NCI-H524 (cell line): ENCODE measurements around the gene IL9R.
A peak's percentile ranks its signal among the peaks of the same experiment; 100 is the strongest.
"Not testable (repeated sequence)": the region's sequence is repeated elsewhere in the genome, so short reads cannot be mapped to it uniquely, and the experiment has no call there.

Experiments used
- DNase-seq, 2 experiments: peaks; one replicate each; lab custom pipeline; 2025; lab: John Stamatoyannopoulos, UW

Gene IL9R, protein sequence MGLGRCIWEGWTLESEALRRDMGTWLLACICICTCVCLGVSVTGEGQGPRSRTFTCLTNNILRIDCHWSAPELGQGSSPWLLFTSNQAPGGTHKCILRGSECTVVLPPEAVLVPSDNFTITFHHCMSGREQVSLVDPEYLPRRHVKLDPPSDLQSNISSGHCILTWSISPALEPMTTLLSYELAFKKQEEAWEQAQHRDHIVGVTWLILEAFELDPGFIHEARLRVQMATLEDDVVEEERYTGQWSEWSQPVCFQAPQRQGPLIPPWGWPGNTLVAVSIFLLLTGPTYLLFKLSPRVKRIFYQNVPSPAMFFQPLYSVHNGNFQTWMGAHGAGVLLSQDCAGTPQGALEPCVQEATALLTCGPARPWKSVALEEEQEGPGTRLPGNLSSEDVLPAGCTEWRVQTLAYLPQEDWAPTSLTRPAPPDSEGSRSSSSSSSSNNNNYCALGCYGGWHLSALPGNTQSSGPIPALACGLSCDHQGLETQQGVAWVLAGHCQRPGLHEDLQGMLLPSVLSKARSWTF

GRCh38 chrX:155997436-155997835, at the start of gene IL9R:
Gene IL9R (plus strand): TSS chrX:155997696. CDS start chrX:155997760, 64 bp downstream.
- no peak for DNase-seq

DNA sequence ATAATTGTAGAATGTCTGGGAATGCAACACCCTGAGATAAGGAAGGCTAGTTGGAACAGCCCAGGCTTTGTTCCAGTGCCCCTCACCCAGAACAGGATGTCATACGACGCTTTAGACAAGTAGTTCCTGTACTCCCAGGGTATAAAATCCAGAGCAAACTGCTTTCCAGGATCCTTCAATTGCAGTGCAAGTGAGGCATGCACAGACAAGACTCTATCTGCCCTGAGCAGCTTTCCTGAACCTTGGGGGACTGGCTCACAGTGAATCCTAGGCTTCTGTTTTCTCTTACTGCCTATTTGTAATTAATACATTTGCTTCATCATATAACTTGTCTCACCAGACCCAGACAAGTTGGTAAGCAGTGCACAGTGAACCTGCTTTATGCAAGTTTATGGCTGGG, 48.4 kb upstream of the IL9R start:
- DNase-seq, result no peak

DNA sequence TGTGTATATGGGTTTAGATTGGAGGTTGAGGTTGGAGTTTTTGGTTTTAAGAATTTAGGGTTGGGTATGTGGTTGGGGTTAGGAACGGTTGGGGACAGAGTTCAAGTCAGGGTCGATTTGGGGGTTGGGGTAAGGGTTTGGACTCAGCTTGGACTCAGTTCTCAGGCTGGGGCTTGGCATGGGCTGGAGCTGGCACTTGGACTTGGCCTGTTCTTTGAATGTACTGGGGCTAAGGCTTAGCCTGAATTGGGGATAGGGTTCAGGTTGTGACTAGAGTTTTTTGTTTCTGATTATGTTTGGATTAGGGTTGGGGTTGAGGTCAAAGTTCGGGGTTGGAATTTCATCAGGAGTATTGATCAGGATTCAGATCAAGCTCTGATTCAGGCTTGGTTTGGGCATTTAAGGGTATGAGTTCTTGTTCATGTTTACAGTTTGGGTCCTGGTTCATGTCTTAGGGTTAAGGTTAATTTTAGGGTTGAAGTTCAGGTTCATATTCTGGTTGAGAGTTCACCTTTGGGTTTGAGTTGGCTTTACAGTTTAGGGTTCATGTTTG, 46.2 kb upstream of the IL9R start:
- no peak for DNase-seq

GRCh38 chrX:155953055-155953454, 44.4 kb upstream of the IL9R start:
- DNase-seq, result no peak

DNA sequence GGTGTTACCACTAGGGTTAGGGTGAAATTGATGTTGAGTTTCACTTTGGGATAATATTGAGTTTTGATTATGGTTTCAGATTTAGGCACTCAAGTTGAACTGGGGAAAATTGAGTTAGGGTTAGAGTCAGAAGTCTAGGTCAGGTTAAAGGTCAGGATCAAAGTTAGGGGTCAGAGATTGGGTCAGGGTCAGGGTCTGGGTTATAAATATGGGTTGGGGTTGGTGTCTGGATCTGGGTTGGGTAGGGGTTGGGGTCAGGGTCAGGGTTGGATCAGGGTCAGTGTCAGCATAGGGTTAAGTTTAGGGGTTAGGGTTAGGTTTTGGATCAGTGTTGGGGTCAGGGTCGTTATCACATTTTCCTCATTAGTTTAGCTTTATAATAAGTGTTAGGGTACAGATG, 42.7 kb upstream of the IL9R start:
- no peak for DNase-seq

DNA sequence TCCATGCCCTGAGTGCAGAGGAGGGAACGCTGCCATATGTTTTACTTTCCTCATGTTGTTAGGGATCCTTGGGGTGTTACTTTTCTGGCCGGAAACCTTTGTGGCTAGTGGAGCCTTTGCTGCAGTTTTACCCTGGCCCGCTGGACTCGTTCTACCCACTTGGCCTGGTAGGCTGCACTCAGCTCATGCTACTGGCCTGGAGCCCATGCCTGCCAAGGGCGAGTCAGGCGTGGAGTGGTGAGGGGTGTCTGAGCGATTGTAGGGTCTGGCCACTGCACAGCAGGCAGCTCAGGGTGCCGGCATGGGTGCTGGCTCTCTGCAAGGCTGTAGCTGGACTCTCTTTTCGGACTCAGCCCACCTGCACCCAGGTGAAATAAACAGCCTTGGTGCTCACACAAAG, 41.4 kb upstream of the IL9R start:
- DNase-seq, result no peak

DNA sequence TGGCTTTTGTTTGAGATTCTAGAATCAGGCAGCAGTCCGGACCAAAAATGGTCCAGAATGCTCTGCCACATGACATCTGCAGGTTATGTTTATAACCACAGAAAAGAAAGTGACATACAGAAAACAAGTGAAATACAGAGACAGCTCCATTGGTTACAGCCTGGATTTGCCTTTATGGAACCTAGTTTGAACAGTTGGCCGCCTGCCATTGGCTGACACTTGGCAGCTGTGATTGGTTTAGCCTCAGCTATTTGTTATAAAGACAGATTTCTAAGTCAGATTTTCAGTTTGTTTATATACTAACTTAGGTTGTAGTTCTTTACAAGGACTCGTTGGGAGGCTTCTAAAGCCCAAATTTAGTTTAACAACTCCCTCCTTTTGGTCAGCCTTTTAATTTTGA, 40.8 kb upstream of the IL9R start:
- DNase-seq, result no peak

DNA sequence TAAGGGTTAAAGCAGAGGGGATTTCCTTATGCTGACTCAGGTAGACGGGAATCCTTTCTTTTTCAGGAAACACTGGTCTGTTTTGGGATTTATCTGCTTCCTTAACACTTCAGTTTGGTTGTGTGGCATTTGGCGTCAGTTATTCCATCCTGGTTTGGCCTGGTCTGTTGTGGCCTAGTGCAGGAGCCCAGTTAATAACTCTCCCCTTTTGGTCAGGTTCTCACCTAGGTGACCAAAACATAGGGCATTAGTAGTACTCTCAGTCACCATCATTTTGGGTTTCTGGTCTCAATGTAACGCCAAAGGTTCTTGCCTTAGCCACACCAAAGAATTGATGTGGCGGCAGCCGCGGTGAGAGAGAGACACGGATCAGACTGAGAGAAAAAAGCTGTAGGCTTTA, 39.7 kb upstream of the IL9R start:
- DNase-seq, result no peak

DNA sequence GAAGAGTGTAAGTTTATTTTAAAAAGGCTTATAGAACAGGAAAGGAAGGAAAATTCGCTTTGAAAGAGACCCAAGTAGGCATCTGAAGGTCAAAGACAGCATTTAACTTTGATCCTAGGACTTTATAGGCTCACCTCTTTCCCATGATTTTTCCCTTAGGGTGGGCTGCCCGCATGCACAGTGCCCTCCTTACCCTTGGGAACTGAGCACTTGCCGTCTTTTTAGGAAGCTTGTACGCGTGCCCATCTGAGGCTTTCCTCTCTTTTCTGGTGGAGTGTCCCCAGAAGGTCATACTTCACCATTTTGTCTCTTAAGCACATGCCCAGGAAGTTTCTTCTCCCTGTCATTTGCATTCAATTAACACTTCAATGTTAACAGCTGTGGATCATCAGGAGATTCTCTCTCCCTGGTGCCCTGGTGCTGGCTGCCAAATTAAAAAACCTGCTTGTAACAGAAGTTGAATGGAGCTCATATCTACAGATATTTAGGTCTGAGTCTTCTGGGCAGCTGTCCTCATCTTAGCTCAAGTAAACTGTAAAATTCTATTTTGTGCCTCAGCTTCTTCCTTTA, 38.4 kb upstream of the IL9R start:
- no peak for DNase-seq

- DNase-seq, result no peak
Observed at GRCh38 chrX:155962906-155963305, 34.6 kb upstream of the IL9R start.

- peak; percentile 42 to 81 for DNase-seq
Observed at GRCh38 chrX:155966876-155967275, 30.6 kb upstream of the IL9R start.

- no peak for DNase-seq
Observed at GRCh38 chrX:155967653-155968325, 29.7 kb upstream of the IL9R start.

- no peak for DNase-seq
Observed at GRCh38 chrX:155968326-155968661, 29.2 kb upstream of the IL9R start.

- no peak for DNase-seq
Observed at GRCh38 chrX:155968791-155969190, 28.7 kb upstream of the IL9R start.

- DNase-seq, result not testable (repeated sequence)
Observed at GRCh38 chrX:155971658-155972057, 25.8 kb upstream of the IL9R start.

DNA sequence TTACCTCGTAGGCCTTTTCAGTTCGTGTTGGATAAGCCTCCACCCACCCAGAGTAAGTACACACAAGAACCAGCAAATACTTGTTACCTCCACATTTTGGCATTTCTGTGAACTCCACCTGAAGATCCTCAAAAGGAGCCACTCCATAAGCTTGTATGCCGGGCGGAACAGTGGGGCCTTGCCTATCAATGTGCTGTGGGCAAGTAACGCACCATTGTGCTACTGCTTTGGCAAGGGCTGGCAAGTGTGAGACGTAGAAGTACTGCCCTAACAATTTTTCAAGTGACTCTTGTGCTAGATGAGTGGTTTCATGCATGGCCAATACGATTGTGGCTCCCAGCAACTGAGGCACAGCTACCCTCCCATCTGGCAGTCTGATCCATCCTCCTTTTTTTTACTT, 25.3 kb upstream of the IL9R start:
- not testable (repeated sequence) for DNase-seq

DNA sequence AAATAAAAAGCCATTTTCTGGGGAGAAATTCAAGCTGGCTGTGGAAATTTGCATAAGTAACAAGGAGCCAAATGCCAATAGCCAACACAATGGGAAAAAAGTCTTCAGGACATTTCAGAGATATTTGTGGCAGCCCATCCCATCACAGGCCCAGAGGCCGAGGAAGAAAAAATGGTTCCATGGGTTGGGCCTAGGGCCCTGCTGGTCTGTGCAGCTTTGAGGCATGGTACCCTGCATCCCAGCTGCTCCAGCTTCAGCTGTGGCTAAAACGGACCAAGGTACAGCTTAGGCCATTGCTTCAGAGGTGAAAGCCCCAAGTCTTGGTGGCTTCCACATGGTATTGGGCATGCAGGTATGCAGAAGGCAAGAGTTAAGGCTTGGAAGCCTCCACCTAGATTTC, 14.2 kb upstream of the IL9R start:
- no peak for DNase-seq

DNA sequence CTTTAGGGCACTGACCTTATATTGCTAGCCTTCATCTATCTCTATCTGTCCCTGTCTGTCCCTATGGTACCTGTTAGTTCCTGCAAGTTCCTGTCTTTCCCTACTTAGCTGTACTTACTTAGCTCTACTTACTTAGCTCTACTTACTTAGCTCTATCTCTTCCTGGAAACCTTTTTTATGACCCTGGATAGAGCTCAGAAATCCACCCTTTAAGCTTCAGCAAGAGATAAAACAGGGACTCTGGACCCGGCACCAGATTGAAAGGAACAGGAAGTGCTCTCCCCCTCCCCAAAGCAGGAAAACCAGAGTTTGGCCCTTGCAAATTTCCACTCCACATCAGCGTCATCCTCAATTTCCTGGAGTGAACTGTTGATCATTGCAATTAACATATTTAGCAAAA, 12.3 kb upstream of the IL9R start:
- DNase-seq, result no peak

GRCh38 chrX:155986995-155987394, 10.5 kb upstream of the IL9R start:
- not testable (repeated sequence) for DNase-seq

DNA sequence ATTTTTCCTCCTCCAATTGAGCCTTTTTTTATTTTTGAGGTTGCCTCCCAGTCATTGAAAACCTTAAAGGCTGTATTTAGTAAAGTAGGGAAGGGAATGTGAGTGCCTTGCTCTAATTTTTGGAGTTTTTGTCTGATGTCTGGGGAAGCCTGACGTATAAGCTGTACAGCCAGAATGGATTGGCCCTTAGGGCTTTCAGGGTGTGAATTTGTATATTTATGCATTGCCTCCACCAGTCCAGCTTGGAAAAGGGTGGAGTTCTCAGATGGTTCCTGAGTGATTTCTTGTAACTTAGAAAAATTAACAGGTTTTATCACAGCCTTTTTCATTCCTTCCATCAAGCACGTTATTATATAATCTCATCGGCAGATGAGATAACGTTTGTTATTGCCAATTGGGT, 8.6 kb upstream of the IL9R start:
- DNase-seq, result no peak

GRCh38 chrX:155993421-155993820, 4.1 kb upstream of the IL9R start:
- no peak for DNase-seq

DNA sequence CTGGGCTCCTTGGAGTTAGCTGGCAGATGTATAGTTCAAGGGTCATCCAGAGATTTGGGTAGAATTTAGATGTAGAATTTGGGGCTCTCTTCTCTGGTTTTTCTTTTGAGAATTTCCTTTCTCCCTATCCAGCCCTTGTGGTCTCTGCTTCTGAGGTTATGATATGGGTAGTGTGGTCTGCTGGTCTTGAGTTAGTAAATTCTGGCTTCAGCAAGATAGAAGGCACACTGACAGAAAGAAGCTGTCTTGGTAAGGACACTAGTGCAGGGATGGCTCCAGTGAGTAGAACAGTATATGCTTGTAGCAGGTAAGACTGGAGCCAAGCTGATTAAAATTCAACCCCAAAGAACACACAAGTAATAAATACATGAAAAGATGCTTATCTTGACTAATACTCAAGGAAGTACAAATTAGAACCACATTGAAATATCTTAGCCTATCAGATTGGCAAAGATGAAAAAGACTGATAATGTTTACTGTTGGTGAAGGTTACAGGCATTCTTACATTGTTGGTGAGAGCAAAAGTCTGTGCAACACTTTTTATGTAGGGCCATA, 2.1 kb upstream of the IL9R start:
- DNase-seq, result no peak

- no peak for DNase-seq
Observed at GRCh38 chrX:155998116-155998515, 620 bp downstream of the IL9R start.
